Measurements from ENCODE around the gene MRPL18.

GRCh38 chr6:159819932-159820640 is 29.8 kb downstream of the MRPL18 start:
- TF ChIP-seq, protein P1, sequence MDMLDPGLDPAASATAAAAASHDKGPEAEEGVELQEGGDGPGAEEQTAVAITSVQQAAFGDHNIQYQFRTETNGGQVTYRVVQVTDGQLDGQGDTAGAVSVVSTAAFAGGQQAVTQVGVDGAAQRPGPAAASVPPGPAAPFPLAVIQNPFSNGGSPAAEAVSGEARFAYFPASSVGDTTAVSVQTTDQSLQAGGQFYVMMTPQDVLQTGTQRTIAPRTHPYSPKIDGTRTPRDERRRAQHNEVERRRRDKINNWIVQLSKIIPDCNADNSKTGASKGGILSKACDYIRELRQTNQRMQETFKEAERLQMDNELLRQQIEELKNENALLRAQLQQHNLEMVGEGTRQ (CRISPR knock-in tag; IDR thresholded peaks at IDR 0.05), result no peak
- TF ChIP-seq, protein P2, sequence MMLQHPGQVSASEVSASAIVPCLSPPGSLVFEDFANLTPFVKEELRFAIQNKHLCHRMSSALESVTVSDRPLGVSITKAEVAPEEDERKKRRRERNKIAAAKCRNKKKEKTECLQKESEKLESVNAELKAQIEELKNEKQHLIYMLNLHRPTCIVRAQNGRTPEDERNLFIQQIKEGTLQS (CRISPR knock-in tag; conservative IDR thresholded peaks at IDR 0.05), result no peak
